Panc1 (cell line): Measurements from ENCODE around the gene SIK3. TPM values are rescaled to one million over a fixed set of nuclear protein-coding genes. Genes with fewer than 3 reads are reported as not detected.

Experiments used
- ATAC-seq: fragments of 200-7000 bp; cut with Tn5 transposase; 2 replicates; pipeline ENCODE4 v1.9.1; 2020; ENCODE audit warnings: mild to moderate bottlenecking, moderate library complexity
- BruUV-seq: library from RNA; stranded (reverse); fragments of 400-500 nt; replicated peaks from 2 replicates; lab custom pipeline; 2021; lab: Mats Ljungman, UMichigan
- CTCF ChIA-PET: fragments of 300-600 bp; sonication (Branson Sonifier 250); formaldehyde crosslinking; loops from one replicate; lab custom pipeline; 2022; ENCODE audit warnings: antibody characterized with exemption; lab: Charles Lee
- POLR2A ChIA-PET: fragments of 300-600 bp; sonication (Branson Sonifier 250); formaldehyde crosslinking; loops from one replicate; lab custom pipeline; 2022; ENCODE audit warnings: antibody characterized with exemption; lab: Charles Lee
- DNase-seq: peaks from one replicate; pipeline ENCODE4 v3.0.0-alpha.2; 2010; ENCODE audit warnings: low read depth, low spot score
- H3K27ac ChIP-seq: 2 replicates; pipeline ENCODE4 v1.5.1; 2011; ENCODE audit warnings: mild to moderate bottlenecking, low read length, inconsistent platforms
- H3K27me3 ChIP-seq: fragments of 200-500 bp; sonication (Bioruptor generic); 2 replicates; pipeline ENCODE4 v1.6.0; 2014; ENCODE audit warnings: low read length, inconsistent platforms; ENCODE audit not compliant: control insufficient read depth, insufficient read depth
- H3K36me3 ChIP-seq: fragments of 200-500 bp; sonication (Bioruptor generic); 2 replicates; pipeline ENCODE4 v1.5.1; 2014; ENCODE audit warnings: inconsistent platforms, mild to moderate bottlenecking, low read length, moderate library complexity; ENCODE audit not compliant: control insufficient read depth, insufficient read depth
- H3K4me1 ChIP-seq: 2 replicates; pipeline ENCODE4 v1.5.1; 2011; ENCODE audit warnings: inconsistent platforms, mild to moderate bottlenecking, low read length, moderate library complexity; ENCODE audit not compliant: control insufficient read depth, insufficient read depth
- H3K4me3 ChIP-seq, 2 experiments: 2 replicates each; pipeline ENCODE4 v1.5.1; 2011 to 2012; ENCODE audit warnings: low read depth in 2 of 2, low read length in 2 of 2, mild to moderate bottlenecking in 2 of 2, inconsistent platforms in 1 of 2, moderate library complexity in 1 of 2
- H3K9me3 ChIP-seq: fragments of 200-500 bp; sonication (Bioruptor generic); 2 replicates; pipeline ENCODE4 v1.5.1; 2014; ENCODE audit warnings: low read depth, mild to moderate bottlenecking, inconsistent platforms, low read length, moderate library complexity; ENCODE audit not compliant: control insufficient read depth, insufficient read depth
- CTCF ChIP-seq: fragments of 450-650 bp; IDR thresholded peaks from 2 replicates; pipeline ENCODE4 v1.5.1; 2017; ENCODE audit warnings: mild to moderate bottlenecking
- POLR2AphosphoS5 ChIP-seq: IDR thresholded peaks from 2 replicates; pipeline ENCODE4 v1.6.1; 2012; ENCODE audit warnings: mild to moderate bottlenecking, low read depth, low read length, moderate library complexity
- REST ChIP-seq, 2 experiments: IDR thresholded peaks; 2 replicates each; pipeline ENCODE4 v1.6.1; 2011 to 2012; ENCODE audit warnings: low read depth in 2 of 2, control low read depth in 1 of 2, low read length in 1 of 2, mild to moderate bottlenecking in 1 of 2, moderate library complexity in 1 of 2; ENCODE audit not compliant: insufficient read depth in 1 of 2
- SIN3A ChIP-seq: IDR thresholded peaks from 2 replicates; pipeline ENCODE4 v1.6.1; 2012; ENCODE audit warnings: low read depth, mild to moderate bottlenecking, low read length, moderate library complexity, borderline replicate concordance; ENCODE audit not compliant: insufficient read depth
- TCF7L2 ChIP-seq: IDR thresholded peaks from 2 replicates; pipeline ENCODE4 v1.6.1; 2011; ENCODE audit warnings: mild to moderate bottlenecking, low read depth, low read length, inconsistent platforms
- in situ Hi-C: cut with HindIII; loops from 2 replicates; pipeline ENCODE4 v1.10.0; 2016; ENCODE audit warnings: low sequenced_read_pairs, low pct_unique_long_range_greater_than_20kb
- intact Hi-C: fragments of 100-400 bp; cut with micrococcal nuclease; formaldehyde crosslinking; loops from one replicate; pipeline ENCODE4 v1.10.0; 2022; ENCODE audit not compliant: unreplicated experiment
- total RNA-seq: library from RNA; stranded (reverse); gene quantifications from one replicate; pipeline ENCODE4 v1.2.1, GENCODE V29; 2021; ENCODE audit not compliant: unreplicated experiment

SIK3 gene
- total RNA-seq, 1 experiment from 2014 or later: 39.7 TPM

DNA sequence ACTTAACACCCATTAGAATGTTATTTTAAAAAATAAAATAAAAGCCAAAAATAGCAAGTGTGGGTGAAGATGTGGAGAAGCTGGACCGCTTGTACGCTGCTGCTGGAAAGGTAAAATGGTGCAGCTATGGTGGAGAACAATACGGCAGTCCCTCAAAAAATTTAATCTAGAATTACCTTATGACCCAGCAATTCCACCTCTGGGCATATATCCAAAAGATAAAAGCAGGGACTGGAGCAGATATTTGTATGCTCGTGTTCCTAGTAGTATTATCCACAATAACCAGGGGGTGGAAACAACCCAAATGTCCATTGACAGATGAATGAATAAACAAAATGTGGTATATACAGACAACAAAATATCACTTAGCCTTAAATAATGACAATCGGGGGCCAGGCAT is 300.4 kb downstream of the SIK3 start:
- Histone ChIP-seq H3K27ac (no peak overlapping the region), H3K4me1 (no peaks in the 10 kb centered on the region), H3K27me3 (no peaks in the 10 kb centered on the region; the same call in 1 of the 2 replicates), H3K9me3 (no peaks in the 10 kb centered on the region), H3K36me3 (no peaks in the 10 kb centered on the region), H3K4me3 (no peak overlapping the region)
- in situ Hi-C loops: no loop called here
- intact Hi-C loops: no loop called here
- CTCF ChIA-PET: no interaction called here
- no peak for ATAC-seq
- BruUV-seq: no TSS peak
- TF ChIP-seq REST (IDR thresholded peaks at IDR 0.05; ENCODE audit: insufficient read depth in 1 of 2, low read depth in 2 of 2, low read length in 1 of 2): no peak
- no peak for TF ChIP-seq SIN3A
- no peak for TF ChIP-seq TCF7L2
- TF ChIP-seq CTCF: no peak
- no peak for TF ChIP-seq POLR2AphosphoS5
- POLR2A ChIA-PET: no interaction called here
- no peak for DNase-seq

DNA sequence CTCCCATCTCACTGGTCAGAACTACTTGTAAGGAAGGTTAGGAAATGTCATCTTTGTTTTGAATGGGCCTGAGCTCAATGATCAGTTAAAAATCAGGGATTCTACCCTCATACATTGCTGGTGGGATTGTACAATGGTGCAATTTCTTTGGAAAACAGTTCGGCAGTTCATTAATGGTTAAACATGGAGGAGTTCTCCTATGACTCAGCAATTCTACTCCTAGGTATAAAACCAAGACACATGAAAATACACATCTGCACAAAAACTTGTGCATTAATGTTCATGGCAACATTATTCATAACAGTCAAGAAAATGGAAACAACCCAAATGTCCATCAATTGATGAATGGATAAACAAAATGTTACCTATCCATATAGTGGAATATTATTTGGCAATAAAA is 301.7 kb downstream of the SIK3 start:
- H3K9me3 ChIP-seq: no peaks in the 10 kb centered on the region
- H3K4me1 ChIP-seq: no peaks in the 10 kb centered on the region
- TF ChIP-seq POLR2AphosphoS5: no peak
- TF ChIP-seq REST (IDR thresholded peaks at IDR 0.05; ENCODE audit: insufficient read depth in 1 of 2, low read depth in 2 of 2, low read length in 1 of 2): no peak
- TF ChIP-seq SIN3A: no peak
- TF ChIP-seq TCF7L2: no peak
- no peak for TF ChIP-seq CTCF
- intact Hi-C loops (no loop called here), in situ Hi-C loops (no loop called here)
- no peaks in the 10 kb centered on the region; the same call in 1 of the 2 replicates for H3K27me3 ChIP-seq
- DNase-seq (no peak), ATAC-seq (no peak)
- CTCF ChIA-PET: interaction anchor here (0.7 kb wide), 1 partner anchor 38 kb away, joined by 3 read pairs; no protein-coding TSS in a partner anchor
- BruUV-seq: no TSS peak
- no peaks in the 10 kb centered on the region for H3K36me3 ChIP-seq
- no peak overlapping the region for H3K4me3 ChIP-seq
- H3K27ac ChIP-seq: no peak overlapping the region
- POLR2A ChIA-PET: no interaction called here
